HG03521 (cell line): ENCODE results near the gene SLIT1.

ENCODE experiments used
- ATAC-seq: cut with Tn5 transposase; IDR thresholded peaks from one replicate; pipeline ENCODE4 v1.9.1; 2021; ENCODE audit warnings: mild to moderate bottlenecking, moderate library complexity; ENCODE audit not compliant: unreplicated experiment

The SLIT1 gene

DNA sequence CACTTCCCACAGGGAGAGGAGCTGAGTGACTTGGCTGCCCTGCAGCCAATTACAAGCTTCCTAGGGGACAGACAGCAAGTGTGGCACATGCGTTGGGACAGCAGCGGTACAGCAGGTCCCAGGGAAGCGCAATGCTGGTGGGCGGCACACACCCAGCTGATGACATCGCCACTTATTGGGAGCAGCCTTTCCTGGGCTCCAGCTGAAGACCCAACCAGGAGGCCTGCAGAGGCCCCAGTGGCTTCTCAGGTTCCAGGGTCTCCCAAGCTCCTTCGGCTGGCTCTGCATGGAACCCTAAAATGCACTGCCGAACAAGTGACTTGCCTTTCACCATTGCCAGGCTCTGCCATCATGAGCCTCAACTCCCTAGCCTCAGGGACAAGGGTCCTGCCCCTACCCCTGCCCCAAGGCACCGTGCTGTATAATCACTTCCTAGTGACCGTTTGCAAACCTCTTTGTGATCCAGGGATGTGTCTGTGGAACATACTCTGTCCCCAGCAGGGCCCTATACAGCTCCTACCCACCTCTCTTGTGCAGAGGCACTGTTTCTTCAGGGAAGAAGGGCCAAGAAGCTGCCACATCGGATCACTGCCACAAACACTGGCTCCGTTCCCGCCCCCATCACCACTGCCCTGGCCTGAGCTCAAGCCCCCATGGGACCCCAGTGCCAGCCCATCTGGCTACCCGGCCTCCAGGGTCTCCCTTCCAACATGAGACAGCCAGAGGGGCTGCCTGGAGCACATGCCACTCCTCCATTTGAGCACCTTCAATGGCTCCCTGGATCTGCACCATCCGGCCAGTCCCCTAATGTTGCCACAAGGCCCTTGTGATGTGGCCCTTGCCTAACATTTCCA is 19.3 kb upstream of the SLIT1 start:
- no peak for ATAC-seq

DNA sequence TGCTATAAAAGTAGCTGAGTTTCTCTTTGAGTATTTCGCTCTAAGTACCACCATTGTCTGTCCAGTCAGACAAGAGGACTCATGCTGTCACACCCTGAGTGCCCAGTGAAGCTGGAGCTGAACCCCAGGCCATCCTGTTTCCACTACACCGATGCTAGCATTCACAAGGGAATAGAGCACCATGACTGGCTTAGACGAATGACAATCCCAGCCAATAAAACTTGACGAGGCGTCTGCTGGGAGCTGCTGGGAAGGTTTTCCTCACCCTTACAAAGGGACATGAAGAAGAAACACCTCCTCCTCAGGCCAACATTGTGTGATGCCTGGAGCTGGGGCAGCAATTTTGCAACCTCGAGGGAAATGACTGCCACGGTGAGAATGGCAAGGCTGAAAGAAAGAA is 17.5 kb upstream of the SLIT1 start:
- no peak for ATAC-seq

DNA sequence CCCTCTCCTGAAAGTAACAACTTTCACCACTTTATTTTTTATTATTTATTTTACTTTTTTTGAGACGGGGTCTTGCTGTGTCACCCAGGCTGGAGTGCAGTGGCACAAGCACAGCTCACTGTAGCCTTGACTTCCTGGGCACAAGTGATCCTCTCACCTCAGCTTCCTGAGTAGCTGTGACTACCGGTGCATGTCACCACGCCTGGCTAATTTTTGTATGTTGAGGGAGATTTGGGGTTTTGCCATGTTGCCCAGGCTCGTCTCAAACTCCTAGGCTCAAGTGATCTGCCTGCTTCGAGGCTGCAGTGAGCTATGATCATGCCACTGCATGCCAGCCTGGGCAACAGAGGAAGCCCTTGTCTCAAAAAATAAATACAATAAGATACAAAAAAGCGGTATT is 14.9 kb upstream of the SLIT1 start:
- no peak for ATAC-seq

DNA sequence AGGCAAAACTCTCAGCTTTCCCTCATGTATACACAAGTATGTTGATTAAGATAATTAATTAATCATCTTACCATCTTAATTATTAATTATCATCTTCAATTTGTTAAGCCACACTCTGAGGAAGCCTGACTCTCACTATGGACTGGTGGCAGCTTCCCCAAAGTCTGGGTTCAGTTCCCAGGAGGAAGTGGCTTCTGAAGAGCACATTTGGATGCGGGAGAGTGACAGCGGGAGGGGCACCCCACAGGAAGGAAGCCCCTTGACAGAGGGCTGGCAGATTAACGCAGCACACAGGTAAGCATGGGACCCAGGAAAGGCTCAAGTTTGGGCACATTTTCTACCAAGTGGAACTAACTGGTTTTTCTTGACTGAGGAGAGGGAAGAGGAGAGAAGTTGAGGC is 13.4 kb upstream of the SLIT1 start:
- ATAC-seq, result no peak

DNA sequence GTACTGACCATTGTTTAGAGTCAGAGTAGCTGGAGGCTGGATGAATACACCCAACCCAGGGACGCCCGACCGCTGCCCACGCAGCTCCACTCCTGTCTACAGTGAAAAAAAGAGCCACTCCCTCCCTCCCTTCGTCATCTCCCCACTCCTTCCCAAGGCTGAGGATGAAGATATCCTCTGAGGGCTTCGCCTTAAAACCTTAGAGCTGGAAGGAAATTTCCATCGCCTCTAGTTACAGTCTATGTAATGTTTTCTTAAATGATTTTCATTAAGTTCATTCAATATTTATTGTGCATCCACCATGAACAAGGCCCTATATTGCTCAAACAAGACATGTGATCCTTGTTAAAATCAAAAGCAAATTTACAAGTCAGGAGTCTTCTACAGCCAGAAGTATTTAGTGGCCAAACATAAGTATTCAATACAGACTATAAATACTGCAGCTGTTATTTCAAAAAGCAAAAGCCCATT is 11.3 kb upstream of the SLIT1 start:
- ATAC-seq, result no peak

DNA sequence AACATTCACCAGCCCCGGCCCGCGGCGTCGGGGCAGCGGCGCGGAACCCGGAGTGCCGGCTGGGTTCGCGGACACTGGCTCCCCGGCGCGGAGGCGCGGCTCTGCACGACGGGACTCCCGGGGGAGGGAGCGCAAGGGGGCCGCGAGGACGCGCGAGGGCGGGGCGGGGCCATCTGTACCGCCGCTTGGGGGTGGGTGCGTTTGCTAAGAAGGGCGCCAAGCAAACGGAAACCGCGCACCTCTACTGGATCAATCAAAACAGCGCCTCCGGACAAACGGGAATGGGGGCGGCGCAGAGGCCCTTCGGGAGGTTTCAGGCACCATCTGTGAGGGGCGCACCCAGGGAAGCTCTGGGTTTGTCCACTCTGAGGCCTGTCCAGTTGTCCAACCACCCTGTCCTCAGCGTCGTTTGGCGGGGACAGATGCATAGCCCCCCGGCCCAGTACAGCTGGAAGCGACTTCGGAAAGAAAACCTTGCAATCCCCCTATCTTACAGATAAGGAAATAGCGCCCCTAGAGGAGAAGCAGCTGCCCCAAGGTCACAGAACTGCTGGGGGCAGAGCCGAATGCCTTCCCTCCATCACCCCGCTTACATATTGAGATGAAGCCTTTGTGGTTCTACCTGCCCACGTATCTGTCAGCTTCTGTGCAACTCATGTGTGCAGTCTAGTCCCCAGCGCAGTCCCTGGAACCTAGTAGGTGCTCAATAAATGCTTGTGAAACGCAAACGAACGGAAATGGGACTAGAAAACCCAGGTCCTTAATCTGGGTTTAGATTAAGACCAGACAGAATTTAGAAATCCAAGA is 10.7 kb upstream of the SLIT1 start:
- ATAC-seq, result peak; percentile 54

DNA sequence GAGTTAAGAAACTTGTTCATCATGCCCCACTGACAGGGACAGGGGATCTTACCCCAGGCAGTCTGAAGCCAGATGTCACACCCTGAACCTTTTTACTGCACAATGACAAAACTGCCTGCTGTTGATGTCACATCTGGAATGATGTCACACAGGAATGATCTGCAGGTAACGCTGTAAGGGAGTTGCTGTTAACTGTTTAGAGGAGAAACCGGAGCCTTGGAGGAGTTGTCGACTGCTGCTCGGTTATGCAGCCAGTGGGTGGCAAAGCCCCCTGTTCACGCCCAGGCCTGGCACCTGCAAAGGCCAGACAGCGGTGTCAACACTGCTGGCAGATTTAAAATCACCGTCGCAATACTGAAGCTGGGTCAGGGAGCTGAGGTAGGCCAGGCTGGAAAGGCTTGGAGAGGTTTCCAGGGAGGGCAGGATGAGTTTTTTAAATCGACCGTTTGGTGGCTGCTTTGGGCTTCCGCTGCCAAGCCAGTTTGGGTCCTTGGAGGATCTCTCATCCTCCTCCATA is 10.0 kb upstream of the SLIT1 start:
- no peak for ATAC-seq

DNA sequence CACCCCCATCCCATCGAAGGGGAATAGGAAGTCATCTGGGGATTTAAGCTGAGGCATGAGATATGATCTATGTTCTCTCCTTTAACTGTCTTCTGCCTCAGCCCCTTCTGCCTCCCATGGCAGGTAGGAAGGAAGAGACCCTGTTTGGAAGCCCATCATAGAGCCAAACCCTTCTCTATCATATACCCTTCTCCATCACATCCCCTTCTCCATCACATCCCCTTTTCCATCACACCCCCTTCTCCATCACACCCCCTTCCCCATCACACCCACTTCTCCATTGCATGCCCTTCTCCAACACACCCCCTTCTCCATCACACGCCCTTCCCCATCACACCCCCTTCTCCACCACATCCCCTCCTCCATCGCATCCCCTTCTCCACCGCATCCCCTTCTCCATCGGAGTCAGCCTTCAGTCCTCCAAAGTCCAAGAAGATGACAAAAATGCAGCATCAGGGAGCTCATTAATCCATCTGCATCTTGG is 7.2 kb upstream of the SLIT1 start:
- no peak for ATAC-seq

DNA sequence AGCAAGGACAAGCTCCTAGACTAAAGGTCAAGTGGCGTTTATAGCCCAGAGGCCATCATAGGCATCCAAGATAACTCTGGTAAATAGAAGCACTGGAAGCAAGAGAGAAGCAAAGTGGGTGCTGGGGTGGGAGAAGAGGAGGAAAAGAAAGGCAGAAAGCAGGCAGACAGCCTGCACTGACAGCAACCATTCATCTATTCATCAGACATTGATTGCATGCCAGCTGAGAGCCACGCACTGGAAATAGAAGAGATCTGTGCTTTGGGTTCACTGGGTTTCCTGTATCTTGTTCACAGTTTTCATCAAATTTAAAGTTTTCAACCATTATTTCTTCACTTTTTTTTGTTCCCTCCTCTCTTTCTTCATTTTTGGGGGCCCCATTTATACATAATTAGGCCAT is 4.7 kb upstream of the SLIT1 start:
- no peak for ATAC-seq

DNA sequence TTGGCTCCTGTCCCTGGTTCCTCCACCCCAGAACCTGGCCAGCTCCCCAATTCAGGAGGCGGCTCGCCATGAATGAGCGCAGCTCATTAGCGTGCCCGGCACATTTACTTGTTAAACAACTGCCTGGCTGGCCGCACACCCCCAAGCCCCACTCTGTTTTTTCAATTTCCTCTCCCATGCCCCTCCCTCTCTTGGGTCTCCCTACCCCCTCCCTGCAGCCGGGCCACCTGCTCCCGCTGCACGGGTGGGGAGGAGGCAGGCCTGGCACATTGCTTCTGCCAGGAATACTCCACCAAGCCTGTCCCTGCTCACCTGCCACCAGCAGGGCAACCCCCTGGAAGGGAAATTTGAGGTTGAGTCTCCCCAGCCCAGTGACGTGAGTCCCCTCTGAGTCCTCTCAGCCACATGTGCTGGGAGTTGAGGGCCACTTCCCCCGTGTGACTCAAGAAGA is 2.5 kb upstream of the SLIT1 start:
- ATAC-seq, result no peak

DNA sequence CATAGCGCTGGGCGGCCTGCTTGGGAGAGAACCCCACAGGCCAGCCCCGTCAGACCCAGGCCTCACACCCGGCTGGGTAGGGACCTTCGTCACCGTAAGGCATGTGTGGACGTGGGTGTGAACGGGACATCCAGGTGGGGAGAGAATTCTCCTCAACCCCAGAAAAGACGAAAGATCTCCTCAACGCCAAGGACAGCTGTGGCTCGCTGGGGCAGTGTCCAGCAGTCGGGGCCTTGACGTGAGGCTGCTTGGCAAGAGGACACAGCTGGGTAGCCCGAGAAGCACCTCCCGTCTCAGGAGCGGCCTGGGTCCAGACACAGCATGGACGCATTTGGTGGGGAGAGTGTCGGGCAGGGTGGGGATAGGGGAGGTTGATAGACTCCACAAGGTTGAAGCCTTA is 1.2 kb upstream of the SLIT1 start:
- ATAC-seq, result no peak

DNA sequence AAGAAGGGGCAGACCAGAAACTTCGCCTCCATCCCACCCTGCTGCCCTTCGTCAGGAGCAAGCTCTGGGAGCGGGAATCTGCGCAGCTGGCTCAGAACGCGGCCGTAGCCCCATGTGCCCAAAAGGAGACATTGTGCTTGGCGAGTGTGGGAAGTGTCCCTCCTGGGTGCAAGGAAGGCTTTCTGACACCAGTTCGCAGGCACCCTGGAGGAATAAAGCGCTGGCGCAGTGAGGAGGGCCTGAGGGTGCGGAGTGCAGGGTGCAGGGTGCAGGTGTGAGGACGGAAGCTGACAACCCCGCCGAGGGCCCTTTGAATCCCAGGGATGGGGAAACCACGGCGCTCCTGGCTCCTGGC is 811 bp downstream of the SLIT1 start:
- no peak for ATAC-seq

DNA sequence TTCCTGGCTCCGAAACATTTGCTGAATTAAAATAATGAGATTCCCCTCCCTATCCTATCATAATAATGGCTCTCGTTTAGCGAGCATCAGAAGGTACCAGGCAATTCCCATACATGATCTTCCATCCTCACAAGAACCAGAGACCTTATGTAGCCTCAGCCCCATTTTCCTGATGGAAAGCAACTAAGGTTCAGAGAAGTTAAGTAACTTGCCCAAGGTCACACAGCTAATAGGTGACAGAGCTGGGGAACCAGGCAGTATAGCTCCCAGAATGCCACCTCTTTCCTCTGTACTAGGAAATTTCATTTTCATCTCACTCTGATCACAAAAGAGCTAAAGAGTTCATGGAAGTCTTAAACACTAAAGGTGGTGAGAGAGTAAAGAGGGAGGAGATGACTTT is 2.4 kb downstream of the SLIT1 start:
- ATAC-seq, result no peak

DNA sequence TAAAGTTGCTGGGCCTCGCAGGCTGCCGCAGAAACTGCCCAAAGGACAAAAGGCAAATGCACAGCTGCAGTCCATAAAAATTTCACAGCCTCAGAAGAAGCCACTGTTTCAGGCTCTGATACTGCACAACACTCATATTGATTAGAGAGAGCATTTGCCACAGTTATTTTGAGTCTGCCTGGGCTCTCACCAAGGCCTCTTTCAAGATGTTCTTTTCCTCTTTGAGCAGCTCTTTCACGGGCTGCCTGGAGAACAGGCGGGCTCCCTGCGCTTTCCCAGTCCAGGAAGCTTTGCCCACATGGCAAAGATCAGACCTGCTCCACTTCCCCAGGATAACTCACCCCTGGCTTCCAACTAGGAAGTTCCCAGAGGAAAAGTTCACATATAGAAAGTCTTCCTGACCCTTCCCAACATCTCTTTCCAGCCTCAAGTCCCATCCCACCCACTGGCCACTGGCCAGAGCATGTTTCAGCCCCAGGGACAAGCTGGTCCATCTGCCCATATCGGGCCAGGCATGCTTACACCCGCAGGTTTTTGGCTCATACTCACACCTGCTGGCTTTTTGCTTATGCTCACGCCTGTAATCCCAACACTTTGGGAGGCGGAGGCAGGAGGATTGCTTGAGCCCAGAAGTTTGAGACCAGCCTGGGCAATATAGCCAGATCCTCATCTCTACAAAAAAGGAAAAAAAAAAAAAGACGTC is 3.3 kb downstream of the SLIT1 start:
- ATAC-seq, result no peak

DNA sequence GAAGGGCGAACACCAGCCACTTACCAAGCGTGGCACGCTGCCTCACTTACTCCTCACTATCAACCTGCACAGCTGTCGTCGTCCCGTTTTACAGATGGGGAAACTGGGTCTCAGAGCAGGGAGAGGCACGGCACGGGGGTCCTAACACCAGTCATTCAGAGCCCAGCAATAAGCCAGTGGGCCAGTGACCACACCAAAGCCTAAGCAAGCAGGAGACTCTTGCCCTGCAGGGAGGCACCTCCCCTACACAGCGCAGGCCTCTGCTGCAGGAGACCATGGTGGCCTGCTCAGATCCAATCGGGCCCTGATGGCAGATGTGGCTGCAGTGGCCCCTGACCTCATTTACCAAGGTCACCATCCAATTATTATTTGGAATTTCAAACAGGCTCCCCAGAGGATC is 4.8 kb downstream of the SLIT1 start:
- ATAC-seq, result no peak

DNA sequence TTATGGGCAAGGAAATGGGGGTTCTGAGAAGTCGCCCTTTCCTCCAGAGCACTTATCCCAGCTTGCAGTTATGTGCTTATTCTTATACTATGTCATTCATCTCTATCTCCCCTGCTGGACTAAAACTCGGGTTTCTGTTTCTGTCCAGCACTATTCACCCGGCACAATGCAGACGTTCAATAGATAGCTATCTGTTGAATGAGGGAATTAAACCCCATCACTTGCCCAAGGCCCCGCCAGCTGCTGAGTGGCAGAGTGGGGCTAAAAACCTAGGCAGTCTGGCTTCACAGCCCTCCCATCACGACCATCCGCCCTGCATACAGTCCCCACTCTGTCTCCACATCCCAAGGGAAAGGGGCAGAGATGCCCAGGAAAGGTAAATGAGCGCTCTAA is 5.4 kb downstream of the SLIT1 start:
- no peak for ATAC-seq

DNA sequence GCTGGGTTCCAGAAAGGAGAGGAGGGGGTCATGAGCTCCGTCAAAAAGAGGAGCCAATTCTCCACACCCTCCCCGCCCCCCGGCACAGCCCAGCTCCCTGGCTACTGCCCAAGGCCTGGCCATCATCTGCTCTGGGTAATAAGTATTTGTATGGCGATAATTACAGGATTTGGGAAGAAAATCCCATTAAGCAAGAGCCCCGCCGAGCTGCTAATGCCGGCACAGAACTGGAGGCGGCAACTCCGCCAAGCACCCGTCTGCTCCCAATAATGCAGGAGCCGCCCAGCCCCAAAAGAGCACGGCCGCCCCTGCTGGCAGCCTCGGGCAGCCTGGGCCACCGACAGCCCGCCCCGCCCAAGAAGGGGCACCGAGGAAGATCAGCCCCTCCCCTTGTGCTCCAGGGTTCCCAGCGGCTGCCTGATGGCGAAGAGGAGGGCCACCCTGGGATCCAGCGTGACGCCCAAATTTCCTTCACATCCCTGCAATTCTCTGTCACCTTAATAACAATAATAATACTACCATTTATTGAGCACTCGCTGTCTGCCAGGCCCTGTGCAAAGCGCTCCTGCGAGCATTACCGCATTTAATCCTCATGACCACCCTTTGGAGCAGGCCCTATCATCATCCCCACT is 5.9 kb downstream of the SLIT1 start:
- no peak for ATAC-seq

DNA sequence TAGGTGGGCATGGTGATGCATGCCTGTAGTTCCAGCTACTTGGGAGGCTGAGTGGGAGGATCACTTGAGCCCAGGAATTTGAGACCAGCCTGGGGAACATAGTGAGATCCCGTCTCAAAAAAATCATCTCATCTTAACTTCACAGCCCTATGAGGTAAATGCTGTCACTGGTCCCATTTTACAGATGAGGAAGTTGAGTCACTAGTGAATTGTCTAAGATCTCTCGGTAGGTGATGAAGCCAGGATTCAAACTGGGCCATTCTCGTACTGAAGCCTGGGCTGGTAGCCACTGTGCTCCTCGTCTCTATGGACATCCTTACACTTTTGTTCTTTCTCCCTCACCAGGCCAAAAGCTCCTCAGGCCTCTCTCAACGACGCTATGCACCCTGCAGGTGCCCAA is 6.4 kb downstream of the SLIT1 start:
- ATAC-seq, result no peak

DNA sequence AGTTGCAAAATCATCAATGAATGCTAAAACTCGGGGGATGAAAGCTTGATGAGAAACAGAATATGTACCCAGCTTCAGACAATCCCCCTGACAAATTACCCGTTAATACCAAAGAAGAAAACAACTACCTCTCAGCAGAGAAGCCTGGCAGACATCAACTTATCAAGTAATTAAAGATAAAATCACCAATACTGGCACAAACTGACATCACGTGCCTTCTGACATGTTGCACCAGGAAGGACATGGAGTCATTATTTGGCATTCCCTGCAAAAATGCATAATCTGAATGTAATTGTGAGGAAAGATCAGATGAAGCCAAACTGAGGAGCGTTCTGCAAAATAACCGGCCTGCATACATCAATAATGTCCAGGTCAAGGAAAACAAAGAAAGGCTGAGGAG is 7.7 kb downstream of the SLIT1 start:
- no peak for ATAC-seq

DNA sequence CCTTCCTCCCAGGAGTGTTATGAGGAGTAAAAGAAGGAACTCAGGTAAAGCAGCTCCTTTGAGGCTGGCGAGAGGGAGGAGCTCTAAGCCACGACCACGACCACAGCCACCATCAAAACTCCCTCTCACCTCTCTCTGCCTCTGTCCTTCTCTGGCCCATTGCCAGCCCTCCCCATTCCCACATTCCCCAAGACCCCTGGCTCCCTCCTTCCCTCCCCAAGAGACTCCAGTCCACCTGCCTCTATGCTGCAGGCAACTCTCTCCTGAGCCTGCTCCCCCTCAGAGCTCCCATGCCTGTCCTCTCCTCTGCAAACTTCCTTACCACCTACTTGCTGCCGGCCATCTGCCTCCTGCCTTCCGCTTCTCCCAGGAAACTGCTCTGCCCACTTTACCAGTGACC is 9.5 kb downstream of the SLIT1 start:
- no peak for ATAC-seq

DNA sequence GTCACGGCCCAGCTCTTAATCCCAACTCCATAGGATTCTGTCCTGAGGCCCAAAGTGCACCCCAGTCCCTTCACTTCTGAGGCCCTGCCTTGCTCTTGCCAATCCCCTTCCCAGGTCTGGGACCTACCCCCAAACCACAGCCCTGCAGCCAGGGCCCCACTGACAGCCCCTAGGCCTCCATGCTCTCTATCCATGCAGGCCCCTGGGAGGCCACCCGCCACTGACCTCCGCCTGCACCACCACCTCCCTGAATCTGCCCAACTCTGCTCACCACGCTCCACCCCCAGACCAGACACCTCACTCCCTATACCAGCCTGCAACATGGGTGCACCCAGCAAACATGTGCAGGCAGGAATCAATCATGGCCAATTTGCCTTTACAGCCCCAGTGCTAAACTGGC is 10.2 kb downstream of the SLIT1 start:
- ATAC-seq, result no peak
